ENCODE results near the gene TMEM252. TPM values are rescaled to one million over a fixed set of nuclear protein-coding genes. Genes with fewer than 3 reads are reported as not detected.

TMEM252 gene
- total RNA-seq, 2 donors from 2014 or later: not detected

GRCh38 chr9:68505681-68506409 lies 34.8 kb downstream of the TMEM252 start:
- H3K27ac Mint-ChIP-seq: no peak overlapping the region
- H3K27me3 Mint-ChIP-seq: peaks cover 30% of the 10 kb centered on the region
- H3K4me1 Mint-ChIP-seq: no peaks in the 10 kb centered on the region
- no peak overlapping the region for H3K4me3 Mint-ChIP-seq
- peaks cover 2% of the 10 kb centered on the region for H3K36me3 Mint-ChIP-seq (ENCODE audit: low read depth)
- H3K9me3 ChIP-seq (ENCODE audit: control insufficient read depth, low read length, poor library complexity, severe bottlenecking): no peaks in the 10 kb centered on the region
- no peak for DNase-seq
- no peak for ATAC-seq

GRCh38 chr9:68502279-68502678 lies 38.4 kb downstream of the TMEM252 start:
- DNase-seq: no peak
- H3K4me3 Mint-ChIP-seq: no peak overlapping the region
- H3K36me3 Mint-ChIP-seq (ENCODE audit: low read depth): peaks cover 2% of the 10 kb centered on the region
- no peak overlapping the region for H3K27ac Mint-ChIP-seq
- peaks cover 3% of the 10 kb centered on the region for H3K4me1 Mint-ChIP-seq
- H3K9me3 ChIP-seq (ENCODE audit: control insufficient read depth, low read length, poor library complexity, severe bottlenecking): no peaks in the 10 kb centered on the region
- H3K27me3 Mint-ChIP-seq: peaks cover 44% of the 10 kb centered on the region
- ATAC-seq: no peak

GRCh38 chr9:68500457-68501381 lies 40.0 kb downstream of the TMEM252 start:
- DNase-seq (no peak), ATAC-seq (no peak)
- Mint-ChIP-seq H3K27me3 (peaks cover 58% of the 10 kb centered on the region), H3K4me1 (peaks cover 3% of the 10 kb centered on the region), H3K36me3 (ENCODE audit: low read depth) (peaks cover 2% of the 10 kb centered on the region), H3K4me3 (no peak overlapping the region), H3K27ac (no peak overlapping the region)
- no peaks in the 10 kb centered on the region for H3K9me3 ChIP-seq (ENCODE audit: control insufficient read depth, low read length, poor library complexity, severe bottlenecking)

GRCh38 chr9:68498816-68499215 lies 41.9 kb downstream of the TMEM252 start:
- H3K27me3 Mint-ChIP-seq: peaks cover 57% of the 10 kb centered on the region
- ATAC-seq: no peak

GRCh38 chr9:68497629-68498028 lies 43.1 kb downstream of the TMEM252 start:
- H3K36me3 Mint-ChIP-seq (ENCODE audit: low read depth): no peaks in the 10 kb centered on the region
- ATAC-seq (no peak), DNase-seq (no peak)
- peaks cover 55% of the 10 kb centered on the region for H3K27me3 Mint-ChIP-seq
- H3K4me3 Mint-ChIP-seq: no peak overlapping the region
- H3K4me1 Mint-ChIP-seq: peaks cover 3% of the 10 kb centered on the region
- H3K9me3 ChIP-seq (ENCODE audit: control insufficient read depth, low read length, poor library complexity, severe bottlenecking): no peaks in the 10 kb centered on the region
- H3K27ac Mint-ChIP-seq: no peak overlapping the region

More at GRCh38 chr9:68498816-68499215, 41.9 kb downstream of the TMEM252 start:
- H3K27ac Mint-ChIP-seq: no peak overlapping the region
- H3K9me3 ChIP-seq (ENCODE audit: control insufficient read depth, low read length, poor library complexity, severe bottlenecking): no peaks in the 10 kb centered on the region
- DNase-seq: no peak
- H3K4me3 Mint-ChIP-seq: no peak overlapping the region
- H3K36me3 Mint-ChIP-seq (ENCODE audit: low read depth): no peaks in the 10 kb centered on the region
- peaks cover 3% of the 10 kb centered on the region for H3K4me1 Mint-ChIP-seq

- DNase-seq: no peak
- peaks cover 3% of the 10 kb centered on the region for H3K4me1 Mint-ChIP-seq
- H3K27ac Mint-ChIP-seq: no peak overlapping the region
- peaks cover 63% of the 10 kb centered on the region for H3K27me3 Mint-ChIP-seq
- H3K4me3 Mint-ChIP-seq: no peak overlapping the region
- H3K9me3 ChIP-seq (ENCODE audit: control insufficient read depth, low read length, poor library complexity, severe bottlenecking): no peaks in the 10 kb centered on the region
- no peak for ATAC-seq
- H3K36me3 Mint-ChIP-seq (ENCODE audit: low read depth): no peaks in the 10 kb centered on the region
Measured at GRCh38 chr9:68496356-68496755, 44.3 kb downstream of the TMEM252 start.

- no peak for ATAC-seq
- Mint-ChIP-seq H3K27me3 (peaks cover 63% of the 10 kb centered on the region), H3K4me1 (peaks cover 3% of the 10 kb centered on the region), H3K27ac (no peak overlapping the region), H3K36me3 (ENCODE audit: low read depth) (no peaks in the 10 kb centered on the region), H3K4me3 (no peak overlapping the region)
- H3K9me3 ChIP-seq (ENCODE audit: control insufficient read depth, low read length, poor library complexity, severe bottlenecking): no peaks in the 10 kb centered on the region
- DNase-seq: no peak
Measured at GRCh38 chr9:68495247-68495646, 45.4 kb downstream of the TMEM252 start.

- H3K36me3 Mint-ChIP-seq (ENCODE audit: low read depth): no peaks in the 10 kb centered on the region
- no peaks in the 10 kb centered on the region for H3K9me3 ChIP-seq (ENCODE audit: control insufficient read depth, low read length, poor library complexity, severe bottlenecking)
- H3K27ac Mint-ChIP-seq: no peak overlapping the region
- peaks cover 3% of the 10 kb centered on the region for H3K4me1 Mint-ChIP-seq
- DNase-seq (no peak), ATAC-seq (no peak)
- H3K4me3 Mint-ChIP-seq: no peak overlapping the region
- H3K27me3 Mint-ChIP-seq: peaks cover 61% of the 10 kb centered on the region
Measured at GRCh38 chr9:68493958-68494577, 46.6 kb downstream of the TMEM252 start.

- no peak overlapping the region for H3K27ac Mint-ChIP-seq
- H3K4me1 Mint-ChIP-seq: no peaks in the 10 kb centered on the region
- ATAC-seq (no peak), DNase-seq (no peak)
- H3K36me3 Mint-ChIP-seq (ENCODE audit: low read depth): no peaks in the 10 kb centered on the region
- no peaks in the 10 kb centered on the region for H3K9me3 ChIP-seq (ENCODE audit: control insufficient read depth, low read length, poor library complexity, severe bottlenecking)
- peaks cover 61% of the 10 kb centered on the region for H3K27me3 Mint-ChIP-seq
- H3K4me3 Mint-ChIP-seq: no peak overlapping the region
Measured at GRCh38 chr9:68493541-68493940, 47.1 kb downstream of the TMEM252 start.

- no peaks in the 10 kb centered on the region for H3K4me1 Mint-ChIP-seq
- ATAC-seq (no peak), DNase-seq (no peak)
- no peaks in the 10 kb centered on the region for H3K36me3 Mint-ChIP-seq (ENCODE audit: low read depth)
- no peaks in the 10 kb centered on the region for H3K9me3 ChIP-seq (ENCODE audit: control insufficient read depth, low read length, poor library complexity, severe bottlenecking)
- H3K27me3 Mint-ChIP-seq: peaks cover 60% of the 10 kb centered on the region
- no peak overlapping the region for H3K4me3 Mint-ChIP-seq
- no peak overlapping the region for H3K27ac Mint-ChIP-seq
Measured at GRCh38 chr9:68492806-68493205, 47.9 kb downstream of the TMEM252 start.

- H3K27ac Mint-ChIP-seq: no peak overlapping the region
- H3K36me3 Mint-ChIP-seq (ENCODE audit: low read depth): no peaks in the 10 kb centered on the region
- peaks cover 37% of the 10 kb centered on the region for H3K27me3 Mint-ChIP-seq
- no peaks in the 10 kb centered on the region for H3K9me3 ChIP-seq (ENCODE audit: control insufficient read depth, low read length, poor library complexity, severe bottlenecking)
- DNase-seq (no peak), ATAC-seq (no peak)
- no peak overlapping the region for H3K4me3 Mint-ChIP-seq
- no peaks in the 10 kb centered on the region for H3K4me1 Mint-ChIP-seq
Measured at GRCh38 chr9:68489646-68490045, 51.0 kb downstream of the TMEM252 start.

- peaks cover 28% of the 10 kb centered on the region for H3K27me3 Mint-ChIP-seq
Measured at GRCh38 chr9:68488126-68488525, 52.6 kb downstream of the TMEM252 start.

More at GRCh38 chr9:68488126-68488525, 52.6 kb downstream of the TMEM252 start:
- no peak for ATAC-seq
- H3K4me1 Mint-ChIP-seq: no peaks in the 10 kb centered on the region
- H3K4me3 Mint-ChIP-seq: no peak overlapping the region
- DNase-seq: no peak
- no peak overlapping the region for H3K27ac Mint-ChIP-seq
- H3K36me3 Mint-ChIP-seq (ENCODE audit: low read depth): no peaks in the 10 kb centered on the region
- H3K9me3 ChIP-seq (ENCODE audit: control insufficient read depth, low read length, poor library complexity, severe bottlenecking): no peaks in the 10 kb centered on the region

Measured in T-helper 17 cell (primary cell).